Dendritic cell treated with granulocyte-macrophage colony-stimulating factor and Interleukin-4, amounts not matched to agents 40 ng/mL and 50 ng/mL, for 4 days (primary cell): ENCODE results near the gene BET1L.

ENCODE experiments used
- H3K27ac Mint-ChIP-seq: one replicate; pipeline ENCODE4 v1.8.0; 2022; ENCODE audit warnings: mild to moderate bottlenecking, mixed read lengths
- H3K27me3 Mint-ChIP-seq: one replicate; pipeline ENCODE4 v1.8.0; 2022; ENCODE audit warnings: mild to moderate bottlenecking, mixed read lengths
- H3K36me3 Mint-ChIP-seq: one replicate; pipeline ENCODE4 v1.8.0; 2022; ENCODE audit warnings: low read depth, mixed read lengths
- H3K4me1 Mint-ChIP-seq: one replicate; pipeline ENCODE4 v1.8.0; 2022; ENCODE audit warnings: low read depth, mixed read lengths
- H3K4me3 Mint-ChIP-seq: one replicate; pipeline ENCODE4 v1.8.0; 2022; ENCODE audit warnings: mild to moderate bottlenecking, moderate library complexity, mixed read lengths
- H3K9me3 Mint-ChIP-seq: one replicate; pipeline ENCODE4 v1.8.0; 2022; ENCODE audit warnings: mixed read lengths
- intact Hi-C: fragments of 100-400 bp; cut with micrococcal nuclease; formaldehyde crosslinking; loops from one replicate; pipeline ENCODE4 v1.15.0; 2022

The BET1L gene

GRCh38 chr11:210122-210802, 3.1 kb upstream of the BET1L start:
- H3K27ac Mint-ChIP-seq: peak overlapping the region; percentile 99

DNA sequence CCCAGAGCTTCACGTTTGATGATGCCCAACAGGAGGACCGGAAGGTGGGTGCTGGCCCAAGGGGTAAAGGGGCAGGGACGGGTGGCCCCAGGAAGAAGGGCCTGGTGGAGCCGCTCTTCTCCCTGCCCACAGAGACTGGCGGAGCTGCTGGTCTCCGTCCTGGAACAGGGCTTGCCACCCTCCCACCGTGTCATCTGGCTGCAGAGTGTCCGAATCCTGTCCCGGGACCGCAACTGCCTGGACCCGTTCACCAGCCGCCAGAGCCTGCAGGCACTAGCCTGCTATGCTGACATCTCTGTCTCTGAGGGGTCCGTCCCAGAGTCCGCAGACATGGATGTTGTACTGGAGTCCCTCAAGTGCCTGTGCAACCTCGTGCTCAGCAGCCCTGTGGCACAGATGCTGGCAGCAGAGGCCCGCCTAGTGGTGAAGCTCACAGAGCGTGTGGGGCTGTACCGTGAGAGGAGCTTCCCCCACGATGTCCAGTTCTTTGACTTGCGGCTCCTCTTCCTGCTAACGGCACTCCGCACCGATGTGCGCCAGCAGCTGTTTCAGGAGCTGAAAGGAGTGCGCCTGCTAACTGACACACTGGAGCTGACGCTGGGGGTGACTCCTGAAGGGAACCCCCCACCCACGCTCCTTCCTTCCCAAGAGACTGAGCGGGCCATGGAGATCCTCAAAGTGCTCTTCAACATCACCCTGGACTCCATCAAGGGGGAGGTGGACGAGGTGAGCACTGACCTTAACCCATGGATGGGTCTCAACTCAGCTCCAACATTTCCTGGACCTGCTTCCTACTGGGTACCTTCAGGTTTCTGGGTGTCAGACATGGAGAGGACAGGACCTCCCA, 2.3 kb upstream of the BET1L start:
- Mint-ChIP-seq H3K4me1 (peaks cover 50% of the 10 kb centered on the region), H3K9me3 (no peaks in the 10 kb centered on the region)
- intact Hi-C loops: loop anchor here (10.0 kb wide), 1 partner anchor 295 kb away; the partner anchor contains the start of gene RNH1

More at GRCh38 chr11:210122-210802, 3.1 kb upstream of the BET1L start:
- H3K36me3 Mint-ChIP-seq: peaks cover 98% of the 10 kb centered on the region
- H3K4me3 Mint-ChIP-seq: peak overlapping the region; percentile 87
- H3K4me1 Mint-ChIP-seq: peaks cover 45% of the 10 kb centered on the region
- intact Hi-C loops: no loop called here
- no peaks in the 10 kb centered on the region for H3K27me3 Mint-ChIP-seq
- no peaks in the 10 kb centered on the region for H3K9me3 Mint-ChIP-seq

GRCh38 chr11:208917-209260, 1.7 kb upstream of the BET1L start:
- Mint-ChIP-seq H3K9me3 (no peaks in the 10 kb centered on the region), H3K36me3 (peaks cover 98% of the 10 kb centered on the region), H3K27ac (peak overlapping the region; percentile 99), H3K27me3 (no peaks in the 10 kb centered on the region), H3K4me1 (peaks cover 56% of the 10 kb centered on the region), H3K4me3 (peak overlapping the region; percentile 87)
- intact Hi-C loops: loop anchor here (1.0 to 10.0 kb wide), 2 partner anchors 27 to 296 kb away; partner anchors contain the start of genes PSMD13, RNH1 and SIRT3

More for the DNA sequence above, 2.3 kb upstream of the BET1L start:
- peak overlapping the region; percentile 87 for H3K4me3 Mint-ChIP-seq
- peak overlapping the region; percentile 99 for H3K27ac Mint-ChIP-seq
- H3K36me3 Mint-ChIP-seq: peaks cover 98% of the 10 kb centered on the region
- H3K27me3 Mint-ChIP-seq: no peaks in the 10 kb centered on the region

DNA sequence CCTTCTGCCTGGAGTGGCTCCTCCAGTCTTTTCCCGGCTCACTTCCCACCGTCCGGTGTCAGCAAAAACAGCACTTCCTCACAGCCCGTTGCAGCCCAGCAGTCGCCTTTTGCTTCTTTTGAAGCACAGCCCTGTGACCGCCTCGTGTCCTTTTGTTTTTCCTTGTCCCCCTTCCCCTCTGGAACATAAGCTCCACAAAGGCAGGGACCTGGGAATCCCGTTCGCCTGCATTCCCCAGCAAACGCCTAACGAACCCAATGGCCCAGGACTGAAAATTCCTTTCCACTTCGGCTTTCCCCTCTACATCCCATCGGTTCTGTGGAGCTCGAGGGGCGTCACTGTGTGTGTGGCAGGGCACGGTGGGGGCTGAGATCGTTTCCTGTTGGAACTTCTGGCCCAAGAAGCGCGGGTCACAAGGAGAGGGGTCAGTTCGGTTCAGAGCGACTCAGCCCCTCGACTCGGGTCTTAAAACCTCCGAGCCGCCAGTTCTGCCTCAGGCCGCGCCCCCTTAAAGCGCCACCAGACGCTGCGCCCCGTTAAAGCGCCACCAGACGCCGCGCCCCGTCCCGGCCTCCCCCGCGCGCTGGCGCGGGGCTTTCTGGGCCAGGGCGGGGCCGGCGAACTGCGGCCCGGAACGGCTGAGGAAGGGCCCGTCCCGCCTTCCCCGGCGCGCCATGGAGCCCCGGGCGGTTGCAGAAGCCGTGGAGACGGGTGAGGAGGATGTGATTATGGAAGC, 1.1 kb upstream of the BET1L start:
- H3K9me3 Mint-ChIP-seq: no peaks in the 10 kb centered on the region
- H3K4me1 Mint-ChIP-seq: peaks cover 61% of the 10 kb centered on the region
- H3K4me3 Mint-ChIP-seq: peak overlapping the region; percentile 87
- H3K27me3 Mint-ChIP-seq: no peaks in the 10 kb centered on the region
- peaks cover 98% of the 10 kb centered on the region for H3K36me3 Mint-ChIP-seq
- intact Hi-C loops: loop anchor here (1.0 to 10.0 kb wide), 2 partner anchors 28 to 296 kb away; partner anchors contain the start of genes PSMD13, RNH1 and SIRT3
- H3K27ac Mint-ChIP-seq: peak overlapping the region; percentile 99

- Mint-ChIP-seq H3K9me3 (no peaks in the 10 kb centered on the region), H3K4me3 (peak overlapping the region; percentile 87), H3K27ac (peak overlapping the region; percentile 99), H3K36me3 (peaks cover 98% of the 10 kb centered on the region), H3K4me1 (peaks cover 67% of the 10 kb centered on the region), H3K27me3 (no peaks in the 10 kb centered on the region)
- intact Hi-C loops: loop anchor here (1.0 to 10.0 kb wide), 4 partner anchors 28 to 297 kb away; partner anchors contain the start of genes PSMD13, RNH1 and SIRT3
These were observed 623 bp upstream of the BET1L start for GRCh38 chr11:207863-208180.

DNA sequence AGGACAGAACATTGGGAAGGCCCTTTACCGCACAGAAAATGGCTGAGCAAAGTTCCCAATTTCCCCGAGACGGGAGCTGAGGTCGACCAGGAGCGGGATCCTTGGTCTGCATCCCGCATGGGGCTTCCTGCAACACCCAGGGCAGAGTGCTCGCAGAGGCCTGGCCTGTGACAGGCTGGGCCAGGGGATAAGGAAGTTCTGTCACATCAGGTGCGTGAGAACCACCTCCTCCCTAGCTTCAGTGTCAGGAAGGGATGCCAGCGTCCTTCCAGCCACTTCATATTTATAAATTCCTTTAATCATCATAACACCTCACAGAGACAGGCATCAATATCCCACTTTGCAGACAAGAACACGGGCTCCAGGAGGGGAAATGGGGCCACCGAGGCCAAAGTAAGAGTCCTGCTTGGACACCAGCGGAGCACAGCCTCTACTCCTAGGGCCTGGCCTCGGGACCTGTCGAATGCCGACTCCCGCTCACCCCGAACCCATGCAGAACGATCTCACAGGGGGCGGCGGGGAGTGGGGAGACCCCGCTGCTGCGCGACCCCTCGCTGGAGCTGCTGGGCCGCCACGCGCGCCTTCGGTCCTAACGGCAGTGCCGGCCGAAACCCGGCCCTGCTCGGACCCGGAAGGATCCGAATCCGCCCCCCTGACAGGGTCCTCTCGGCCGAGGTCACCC, 532 bp downstream of the BET1L start:
- Mint-ChIP-seq H3K4me1 (peaks cover 78% of the 10 kb centered on the region), H3K27me3 (no peaks in the 10 kb centered on the region), H3K4me3 (peak overlapping the region; percentile 87), H3K9me3 (no peaks in the 10 kb centered on the region), H3K27ac (peak overlapping the region; percentile 99), H3K36me3 (peaks cover 88% of the 10 kb centered on the region)
- intact Hi-C loops: loop anchor here (2.0 to 10.0 kb wide), 3 partner anchors 62 to 298 kb away; partner anchors contain the start of gene RNH1

DNA sequence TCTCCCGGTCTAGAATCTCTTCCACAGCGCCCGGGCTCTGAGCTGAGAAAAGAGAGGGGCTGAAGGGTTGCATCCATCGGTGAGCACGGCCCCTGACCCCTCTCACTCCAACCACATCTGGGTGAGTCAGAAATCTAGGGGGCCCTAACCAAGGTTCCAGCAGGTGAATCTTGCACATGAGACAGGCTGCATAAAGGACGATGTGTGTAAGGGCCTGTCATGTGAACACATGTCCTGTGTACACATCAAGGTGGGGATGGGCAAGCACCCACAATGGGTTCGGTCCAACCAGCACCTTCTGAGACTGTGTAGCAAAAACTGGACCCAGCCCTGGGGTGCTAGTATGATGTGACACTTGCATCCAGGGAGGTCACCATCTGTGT, 1.2 kb downstream of the BET1L start:
- intact Hi-C loops: loop anchor here (2.0 to 10.0 kb wide), 3 partner anchors 63 to 299 kb away; partner anchors contain the start of gene RNH1
- no peaks in the 10 kb centered on the region for H3K9me3 Mint-ChIP-seq
- H3K27ac Mint-ChIP-seq: peak overlapping the region; percentile 99
- no peaks in the 10 kb centered on the region for H3K27me3 Mint-ChIP-seq
- H3K4me3 Mint-ChIP-seq: peak overlapping the region; percentile 87
- H3K36me3 Mint-ChIP-seq: peaks cover 87% of the 10 kb centered on the region
- peaks cover 79% of the 10 kb centered on the region for H3K4me1 Mint-ChIP-seq

- H3K4me1 Mint-ChIP-seq: peaks cover 73% of the 10 kb centered on the region
- no peaks in the 10 kb centered on the region for H3K27me3 Mint-ChIP-seq
- no peaks in the 10 kb centered on the region for H3K9me3 Mint-ChIP-seq
- peaks cover 87% of the 10 kb centered on the region for H3K36me3 Mint-ChIP-seq
- no peak overlapping the region for H3K27ac Mint-ChIP-seq
- H3K4me3 Mint-ChIP-seq: no peak overlapping the region
- intact Hi-C loops: loop anchor here (2.0 to 10.0 kb wide), 3 partner anchors 63 to 299 kb away; partner anchors contain the start of gene RNH1
These were observed 1.8 kb downstream of the BET1L start for GRCh38 chr11:205221-206001.

DNA sequence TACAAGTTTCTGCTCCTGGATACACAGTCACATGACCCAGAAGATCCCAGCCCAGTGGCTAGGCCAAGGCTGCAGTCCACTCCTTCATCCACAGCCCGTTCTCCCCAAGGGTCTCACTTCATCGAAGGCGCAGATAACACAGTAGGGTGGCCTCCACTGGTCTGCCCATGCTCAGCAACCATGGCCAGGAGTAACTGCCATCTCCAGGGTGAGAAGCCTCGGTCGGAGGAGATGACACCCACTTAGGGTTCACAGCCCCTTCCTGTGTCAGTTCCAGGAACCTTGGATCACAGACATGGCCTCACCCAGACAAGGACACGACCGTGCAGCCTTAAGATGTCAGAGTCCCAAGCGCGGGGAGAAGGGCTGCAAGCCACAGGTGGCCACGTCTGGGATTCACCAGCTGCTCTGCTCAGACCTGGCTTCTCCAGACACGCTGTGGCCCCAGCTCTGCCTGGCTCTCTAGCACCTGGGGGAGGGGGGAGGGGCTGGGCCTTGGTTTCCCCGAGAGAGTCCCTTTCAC, 2.6 kb downstream of the BET1L start:
- Mint-ChIP-seq H3K27ac (no peak overlapping the region), H3K27me3 (no peaks in the 10 kb centered on the region), H3K36me3 (peaks cover 82% of the 10 kb centered on the region), H3K4me3 (no peak overlapping the region), H3K9me3 (no peaks in the 10 kb centered on the region), H3K4me1 (peaks cover 66% of the 10 kb centered on the region)
- intact Hi-C loops: loop anchor here (5.0 to 10.0 kb wide), 2 partner anchors 153 to 300 kb away; partner anchors contain the start of gene RNH1

DNA sequence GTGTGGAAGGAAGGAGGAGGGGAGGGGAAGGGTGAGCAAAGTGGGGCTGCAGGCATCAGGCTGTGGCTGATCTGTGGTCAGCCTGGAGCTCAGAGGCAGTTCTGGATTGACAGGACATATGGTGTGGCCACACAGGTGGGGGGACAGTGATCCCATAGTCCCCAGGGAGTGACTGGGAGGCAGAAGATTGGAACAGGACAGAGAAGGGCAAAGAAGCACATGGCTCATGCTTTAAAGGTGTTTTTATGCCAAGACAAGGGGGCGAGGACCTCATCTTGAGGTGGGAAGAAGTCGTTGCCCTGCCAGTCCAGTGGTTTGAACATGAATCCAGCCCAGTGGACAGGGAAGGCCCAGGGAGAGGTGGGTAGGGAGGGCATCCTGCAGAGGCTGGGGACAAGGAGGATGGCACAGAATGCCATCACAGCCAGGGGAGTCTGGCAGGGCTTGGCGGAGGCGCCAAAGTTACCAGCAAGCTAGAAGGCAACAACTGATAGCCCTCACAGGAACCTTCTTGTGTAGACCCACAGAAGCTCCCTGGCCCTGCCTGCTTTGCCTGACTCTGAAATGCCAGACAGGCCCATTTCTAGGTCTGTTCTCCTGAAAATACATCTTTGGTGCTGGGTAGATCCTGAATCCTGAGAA, 3.1 kb downstream of the BET1L start:
- Mint-ChIP-seq H3K4me3 (no peak overlapping the region), H3K36me3 (peaks cover 77% of the 10 kb centered on the region), H3K4me1 (peaks cover 63% of the 10 kb centered on the region), H3K27ac (no peak overlapping the region), H3K27me3 (no peaks in the 10 kb centered on the region), H3K9me3 (no peaks in the 10 kb centered on the region)
- intact Hi-C loops: loop anchor here (5.0 to 10.0 kb wide), 2 partner anchors 153 to 301 kb away; partner anchors contain the start of gene RNH1

DNA sequence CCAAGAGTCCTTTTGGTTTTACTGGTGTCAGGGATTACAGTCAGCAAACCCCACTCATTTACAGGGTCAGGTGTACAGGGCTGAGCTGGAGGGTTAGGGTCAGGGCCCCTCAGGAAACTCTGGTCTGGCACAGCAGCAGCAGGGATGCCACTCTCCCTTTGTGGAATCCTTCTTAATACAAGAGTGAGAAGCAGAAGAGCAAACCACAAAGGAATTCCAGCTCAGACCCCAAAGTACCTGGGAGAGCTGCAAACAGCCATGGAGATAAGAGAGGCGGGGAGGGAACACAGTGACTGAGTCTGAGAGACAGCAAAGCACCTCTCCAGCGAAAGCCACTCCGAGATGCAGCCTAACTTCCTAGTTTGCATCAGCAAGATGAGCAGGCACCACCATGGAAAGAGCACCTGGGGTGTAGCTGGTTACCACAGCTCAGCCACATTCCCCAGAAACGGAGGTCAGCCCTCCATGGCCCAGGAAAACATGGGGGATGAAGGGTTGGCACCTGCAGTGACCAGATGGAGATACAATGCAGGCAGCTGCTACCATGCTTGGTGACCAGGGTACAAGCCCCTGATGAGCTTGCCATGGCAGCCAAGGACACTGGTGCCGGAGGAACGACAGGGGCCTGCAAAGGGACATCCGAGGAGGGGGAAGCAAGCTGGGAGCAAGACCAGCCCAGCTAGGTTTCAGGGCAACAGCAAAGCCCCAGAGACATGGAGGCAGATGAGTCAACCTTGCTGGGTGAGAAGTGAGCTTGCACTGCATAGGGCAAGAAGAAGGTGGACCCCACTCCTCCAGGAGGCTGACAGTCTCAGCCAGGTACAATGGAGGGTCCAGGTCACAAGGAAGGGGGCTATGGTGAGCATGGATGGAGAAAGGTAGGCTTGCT, 3.9 kb downstream of the BET1L start:
- intact Hi-C loops: loop anchor here (5.0 to 10.0 kb wide), 2 partner anchors 154 to 302 kb away; partner anchors contain the start of gene RNH1
- H3K36me3 Mint-ChIP-seq: peaks cover 69% of the 10 kb centered on the region
- H3K4me3 Mint-ChIP-seq: no peak overlapping the region
- peaks cover 55% of the 10 kb centered on the region for H3K4me1 Mint-ChIP-seq
- no peaks in the 10 kb centered on the region for H3K27me3 Mint-ChIP-seq
- no peaks in the 10 kb centered on the region for H3K9me3 Mint-ChIP-seq
- H3K27ac Mint-ChIP-seq: no peak overlapping the region
